Tibial nerve (tissue), 4 donors: Measurements from ENCODE around the gene STAB2. TPM values are rescaled to one million over a fixed set of nuclear protein-coding genes. Genes with fewer than 3 reads are reported as not detected.
A peak's percentile ranks its signal among the peaks of the same experiment; 100 is the strongest.

ENCODE experiments used
- DNase-seq, 2 donors: peaks; one replicate each; pipeline ENCODE4 v3.0.0-alpha.2; 2019; ENCODE audit warnings: low spot score in 2 of 2
- H3K27ac ChIP-seq, 4 donors: fragments of 200-600 bp; sonication (generic) in 3 of 4; one replicate each; pipeline ENCODE4 v1.5.1; 2017 to 2019; ENCODE audit warnings: mild to moderate bottlenecking in 1 of 4
- H3K27me3 ChIP-seq, 2 donors: fragments of 200-600 bp; sonication (generic) in 1 of 2; one replicate each; pipeline versions ENCODE4 v1.5.1 to v1.6.0; 2017 to 2019
- H3K36me3 ChIP-seq, 3 donors: fragments of 200-600 bp; sonication (generic); one replicate each; pipeline ENCODE4 v1.5.1; 2018 to 2019
- H3K4me1 ChIP-seq, 4 donors: fragments of 200-600 bp; sonication (generic) in 3 of 4; one replicate each; pipeline ENCODE4 v1.5.1; 2017 to 2019
- H3K4me3 ChIP-seq, 4 donors: fragments of 200-600 bp; sonication (generic) in 3 of 4; one replicate each; pipeline ENCODE4 v1.5.1; 2017 to 2019; ENCODE audit warnings: mild to moderate bottlenecking in 1 of 4, moderate library complexity in 1 of 4
- H3K9me3 ChIP-seq, 4 donors: fragments of 200-600 bp; sonication (generic) in 3 of 4; one replicate each; pipeline ENCODE4 v1.5.1; 2017 to 2019
- EP300 ChIP-seq, 2 donors: sonication (generic); formaldehyde crosslinking; IDR thresholded peaks; one replicate each; pipeline ENCODE4 v1.6.1; 2017; ENCODE audit warnings: antibody characterized with exemption in 2 of 2, mild to moderate bottlenecking in 1 of 2
- POLR2A ChIP-seq, 2 donors: fragments of 450-650 bp; IDR thresholded peaks; one replicate each; pipeline ENCODE4 v1.6.1; 2017; ENCODE audit warnings: antibody characterized with exemption in 2 of 2, mild to moderate bottlenecking in 2 of 2, moderate library complexity in 2 of 2
- WGBS, 2 donors: methylation state at CpG; one replicate each; pipeline ENCODE4 v1.1.5; 2018; 5-methylcytosine and 5-hydroxymethylcytosine counted together
- total RNA-seq, 4 donors: library from RNA; depleted of rRNA; stranded (reverse); fragments of >200 nt; gene quantifications; one replicate each; pipeline ENCODE4 v1.1.0, GENCODE V29; 2016
- TF ChIP-seq, protein P1 (sequence below), 5 experiments: fragments of 200-600 bp in 3 of 5; fragments of 450-650 bp in 2 of 5; sonication (generic) in 3 of 5; IDR thresholded peaks; one replicate each; pipeline ENCODE4 v1.5.1; 2016 to 2019; ENCODE audit warnings: antibody characterized with exemption in 5 of 5, mild to moderate bottlenecking in 3 of 5, moderate library complexity in 2 of 5

Gene STAB2
- total RNA-seq, 4 donors from 2014 or later = 0.20 TPM; not detected in 3

DNA sequence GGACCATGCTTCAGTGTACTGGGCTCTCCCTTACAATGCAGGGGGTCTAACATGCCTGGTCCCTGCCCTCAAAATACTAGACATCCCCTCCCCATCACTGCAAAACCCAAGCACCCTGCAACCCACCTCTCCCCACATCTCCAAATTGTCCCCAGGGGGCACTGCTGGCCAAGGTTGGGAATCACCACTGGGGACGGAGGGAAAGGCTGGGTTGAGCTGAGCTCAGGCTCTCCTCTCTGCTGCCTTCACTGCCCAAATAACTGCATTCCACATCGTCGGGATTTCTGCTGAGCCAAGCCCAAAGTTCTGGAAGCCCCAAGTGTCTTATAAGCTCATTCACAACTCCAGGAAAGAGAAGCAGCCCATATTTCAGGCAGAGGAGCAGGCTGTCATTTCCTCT is 184.4 kb downstream of the STAB2 start:
- Histone ChIP-seq H3K4me3 (no peak overlapping the region), H3K27ac (peak overlapping the region in 2 of 4 donors; percentile 5 to 41), H3K4me1 (peaks cover 0 to 33% (median 6%) of the 10 kb centered on the region in 4 donors), H3K36me3 (peaks cover 0 to 21% (median 0%) of the 10 kb centered on the region in 3 donors), H3K27me3 (no peaks in the 10 kb centered on the region), H3K9me3 (no peaks in the 10 kb centered on the region)
- peak in 1 of 2 donors; percentile 17 for DNase-seq
- TF ChIP-seq EP300 (IDR thresholded peaks at IDR 0.05) = no peak
- TF ChIP-seq POLR2A (IDR thresholded peaks at IDR 0.05) = no peak
- TF ChIP-seq, protein P1, sequence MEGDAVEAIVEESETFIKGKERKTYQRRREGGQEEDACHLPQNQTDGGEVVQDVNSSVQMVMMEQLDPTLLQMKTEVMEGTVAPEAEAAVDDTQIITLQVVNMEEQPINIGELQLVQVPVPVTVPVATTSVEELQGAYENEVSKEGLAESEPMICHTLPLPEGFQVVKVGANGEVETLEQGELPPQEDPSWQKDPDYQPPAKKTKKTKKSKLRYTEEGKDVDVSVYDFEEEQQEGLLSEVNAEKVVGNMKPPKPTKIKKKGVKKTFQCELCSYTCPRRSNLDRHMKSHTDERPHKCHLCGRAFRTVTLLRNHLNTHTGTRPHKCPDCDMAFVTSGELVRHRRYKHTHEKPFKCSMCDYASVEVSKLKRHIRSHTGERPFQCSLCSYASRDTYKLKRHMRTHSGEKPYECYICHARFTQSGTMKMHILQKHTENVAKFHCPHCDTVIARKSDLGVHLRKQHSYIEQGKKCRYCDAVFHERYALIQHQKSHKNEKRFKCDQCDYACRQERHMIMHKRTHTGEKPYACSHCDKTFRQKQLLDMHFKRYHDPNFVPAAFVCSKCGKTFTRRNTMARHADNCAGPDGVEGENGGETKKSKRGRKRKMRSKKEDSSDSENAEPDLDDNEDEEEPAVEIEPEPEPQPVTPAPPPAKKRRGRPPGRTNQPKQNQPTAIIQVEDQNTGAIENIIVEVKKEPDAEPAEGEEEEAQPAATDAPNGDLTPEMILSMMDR (IDR thresholded peaks at IDR 0.05) = peak; percentile 32 to 63 (median 49)
- WGBS, 2 donors = 31 to 41% methylated on average over 3 of the region's 3 CpGs

DNA sequence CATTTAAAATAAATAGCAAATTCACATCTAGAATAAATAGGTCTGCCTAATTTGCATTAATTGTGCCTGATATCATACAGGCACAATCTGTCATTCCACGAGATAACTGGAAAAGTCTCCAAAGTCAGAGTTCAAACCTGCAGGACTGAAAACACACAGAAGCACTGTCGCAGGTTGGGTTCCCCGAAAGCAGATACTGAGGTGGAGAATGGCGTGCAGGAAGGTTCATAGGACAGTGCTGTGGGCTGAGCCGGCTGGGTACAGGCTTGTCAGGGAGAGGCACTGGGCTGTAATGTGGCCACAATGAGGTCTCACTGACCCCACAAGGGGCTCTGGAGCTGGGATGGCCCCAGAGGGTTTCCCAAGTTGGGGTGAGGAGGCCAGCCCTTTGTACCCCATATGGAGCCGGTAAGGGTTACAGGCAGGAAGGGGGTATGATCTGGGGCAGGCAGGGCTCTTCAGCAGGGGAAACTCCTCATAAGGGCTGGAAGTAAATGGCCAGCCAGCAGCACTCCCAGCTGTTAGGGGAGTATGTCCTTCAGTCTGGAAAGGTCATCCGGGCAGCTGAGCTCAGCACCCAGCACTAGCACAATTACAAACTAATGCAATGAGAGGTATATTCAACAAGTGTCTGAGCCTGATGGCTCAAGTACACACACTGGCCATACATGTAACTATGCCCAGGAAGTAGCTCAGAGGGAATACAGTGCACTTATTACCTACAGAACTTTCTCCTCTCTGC is 185.5 kb downstream of the STAB2 start:
- 81 to 82% methylated on average over 7 of the region's 7 CpGs for WGBS, 2 donors
- no peaks in the 10 kb centered on the region for H3K27me3 ChIP-seq
- H3K36me3 ChIP-seq = peaks cover 0 to 24% (median 0%) of the 10 kb centered on the region in 3 donors
- no peak for TF ChIP-seq POLR2A (IDR thresholded peaks at IDR 0.05)
- TF ChIP-seq, protein P1 (IDR thresholded peaks at IDR 0.05) = no peak
- TF ChIP-seq EP300 (IDR thresholded peaks at IDR 0.05) = no peak
- H3K4me3 ChIP-seq = no peak overlapping the region
- no peaks in the 10 kb centered on the region for H3K9me3 ChIP-seq
- H3K27ac ChIP-seq = peak overlapping the region in 2 of 4 donors; percentile 42 to 63
- no peak for DNase-seq
- H3K4me1 ChIP-seq = peaks cover 0 to 33% (median 6%) of the 10 kb centered on the region in 4 donors

DNA sequence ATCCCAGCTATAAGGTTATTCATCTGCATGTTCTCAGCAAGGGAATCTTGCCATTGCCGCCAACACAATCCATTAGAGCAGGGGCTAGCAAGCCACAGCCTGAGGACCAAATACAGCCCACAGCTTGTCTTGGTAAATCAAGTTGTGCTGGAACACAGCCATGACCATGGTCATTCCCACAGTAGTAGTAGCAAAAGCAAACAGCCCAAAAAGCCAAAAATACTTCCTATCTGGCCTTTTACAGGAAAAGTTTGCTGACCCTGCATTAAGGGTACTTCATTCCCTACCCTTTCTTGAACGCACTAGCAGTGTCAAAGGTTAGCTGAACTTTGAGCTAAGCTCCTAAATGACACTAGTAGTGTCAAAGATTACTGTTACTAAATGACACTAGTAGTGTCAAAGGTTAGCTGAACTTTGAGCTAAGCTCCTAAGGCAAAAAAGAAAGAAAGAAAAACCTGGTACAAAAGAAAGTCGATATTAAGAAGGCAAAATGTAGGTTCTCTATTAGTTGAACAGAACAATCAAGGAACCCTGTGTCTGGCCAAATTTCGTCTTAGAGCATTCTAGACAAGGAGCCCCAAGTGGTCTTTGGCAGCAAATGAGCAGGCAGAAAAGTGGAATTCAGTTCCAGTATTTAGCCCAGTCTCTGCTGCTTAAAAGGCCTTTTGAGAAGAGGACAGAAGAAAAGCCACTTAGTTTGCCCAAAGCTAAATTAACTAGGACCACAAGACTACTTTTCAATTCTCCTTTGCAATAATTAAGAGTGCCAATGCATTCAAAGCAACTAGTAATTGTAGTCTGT is 186.2 kb downstream of the STAB2 start:
- DNase-seq = no peak
- H3K27me3 ChIP-seq = no peaks in the 10 kb centered on the region
- H3K36me3 ChIP-seq = peaks cover 0 to 32% (median 0%) of the 10 kb centered on the region in 3 donors
- no peaks in the 10 kb centered on the region for H3K9me3 ChIP-seq
- 22 to 32% methylated on average over 4 of the region's 4 CpGs for WGBS, 2 donors
- TF ChIP-seq, protein P1 (IDR thresholded peaks at IDR 0.05) = no peak
- TF ChIP-seq POLR2A (IDR thresholded peaks at IDR 0.05) (no peak), EP300 (IDR thresholded peaks at IDR 0.05) (no peak)
- H3K4me3 ChIP-seq = no peak overlapping the region
- H3K4me1 ChIP-seq = peaks cover 0 to 36% (median 6%) of the 10 kb centered on the region in 4 donors
- H3K27ac ChIP-seq = peak overlapping the region in 3 of 4 donors; percentile 2 to 63 (median 42)

DNA sequence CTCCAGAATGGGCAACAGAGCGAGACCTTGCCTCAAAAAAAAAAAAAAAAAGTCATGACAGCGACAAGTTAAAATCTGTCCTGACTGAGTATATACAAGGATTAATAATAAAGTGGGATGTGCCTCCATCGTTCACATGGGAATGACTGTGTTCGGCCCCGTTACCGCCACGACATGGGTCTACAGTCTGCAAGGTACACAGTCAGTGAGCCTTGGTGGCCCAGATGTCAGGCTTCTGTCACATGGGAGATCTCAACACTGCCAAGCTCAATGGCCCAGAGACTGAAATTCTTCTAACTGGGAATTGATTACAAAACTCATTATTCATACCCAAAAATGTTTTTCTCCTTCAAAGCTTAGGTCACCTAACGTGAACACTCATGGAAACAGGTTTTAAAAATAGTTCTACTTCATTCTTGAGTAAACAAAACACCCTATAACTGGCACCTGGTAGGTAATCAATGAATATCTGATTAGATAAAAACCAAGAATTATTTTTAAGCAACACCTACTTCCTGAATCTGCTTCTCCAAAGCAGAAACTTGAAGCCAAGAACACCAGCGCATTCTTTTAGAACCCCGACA is 188.0 kb downstream of the STAB2 start:
- no peak for DNase-seq
- H3K36me3 ChIP-seq = peaks cover 0 to 28% (median 0%) of the 10 kb centered on the region in 3 donors
- WGBS, 2 donors = 86 to 87% methylated on average over 10 of the region's 10 CpGs
- H3K27ac ChIP-seq = peak overlapping the region in 1 of 4 donors; percentile 18
- no peak overlapping the region for H3K4me3 ChIP-seq
- H3K27me3 ChIP-seq = no peaks in the 10 kb centered on the region
- no peak for TF ChIP-seq EP300 (IDR thresholded peaks at IDR 0.05)
- TF ChIP-seq, protein P1 (IDR thresholded peaks at IDR 0.05) = no peak
- TF ChIP-seq POLR2A (IDR thresholded peaks at IDR 0.05) = no peak
- H3K9me3 ChIP-seq = no peaks in the 10 kb centered on the region
- peaks cover 0 to 53% (median 10%) of the 10 kb centered on the region in 4 donors for H3K4me1 ChIP-seq
